GM12892 (cell line): ENCODE measurements around the gene G3BP2.

ENCODE experiments used
- DNase-seq: peaks from one replicate; pipeline ENCODE4 v3.0.0; 2011; ENCODE audit not compliant: insufficient read length
- FAIRE-seq: peaks from 2 replicates; lab custom pipeline; 2011; peaks lifted over from hg19 to GRCh38; lab: Jason Lieb, UNC
- POLR2A ChIP-seq: IDR thresholded peaks from 2 replicates; pipeline ENCODE4 v1.6.1; 2011; ENCODE audit warnings: low read depth, low read length, control low read depth
- POLR2AphosphoS5 ChIP-seq: IDR thresholded peaks from 2 replicates; pipeline ENCODE4 v1.6.1; 2011; ENCODE audit warnings: low read depth, low read length, control low read depth
- TAF1 ChIP-seq: IDR thresholded peaks from 2 replicates; pipeline ENCODE4 v1.6.1; 2011; ENCODE audit warnings: low read depth, mild to moderate bottlenecking, control low read depth, low read length, borderline replicate concordance

G3BP2 gene

GRCh38 chr4:75593393-75593792, 79.8 kb downstream of the G3BP2 start:
- no peak for FAIRE-seq
- no peak for TF ChIP-seq POLR2AphosphoS5
- TF ChIP-seq TAF1: no peak
- no peak for TF ChIP-seq POLR2A
- no peak for DNase-seq
